Astrocyte of the cerebellum (primary cell): ENCODE data around the gene SLC10A4.

ENCODE experiments used
- DNase-seq: peaks from one replicate; pipeline ENCODE4 v3.0.0-alpha.2; 2011; ENCODE audit warnings: low read depth
- H3K4me3 ChIP-seq: 2 replicates; pipeline ENCODE4 v1.5.1; 2011; ENCODE audit warnings: mild to moderate bottlenecking, low read depth, low read length, moderate library complexity
- CTCF ChIP-seq: IDR thresholded peaks from 2 replicates; pipeline ENCODE4 v1.5.1; 2012; ENCODE audit warnings: low read length, low read depth, moderate library complexity, mild to moderate bottlenecking; ENCODE audit errors: missing control alignments
- in situ Hi-C: cut with HindIII; loops from 2 replicates; pipeline ENCODE4 v1.10.0; 2017; ENCODE audit warnings: low sequenced_read_pairs

Gene SLC10A4

GRCh38 chr4:48504026-48504330, 20.8 kb downstream of the SLC10A4 start:
- DNase-seq, result no peak
- no peak for TF ChIP-seq CTCF
- in situ Hi-C loops, result no loop called here
- no peak overlapping the region for H3K4me3 ChIP-seq

GRCh38 chr4:48504352-48504751, 21.2 kb downstream of the SLC10A4 start:
- in situ Hi-C loops, result no loop called here
- TF ChIP-seq CTCF, result no peak
- H3K4me3 ChIP-seq, result no peak overlapping the region
- DNase-seq, result no peak

GRCh38 chr4:48506716-48507115, 23.6 kb downstream of the SLC10A4 start:
- DNase-seq, result no peak
- in situ Hi-C loops, result no loop called here
- H3K4me3 ChIP-seq, result no peak overlapping the region
- no peak for TF ChIP-seq CTCF

- no peak for TF ChIP-seq CTCF
- in situ Hi-C loops, result no loop called here
- H3K4me3 ChIP-seq, result no peak overlapping the region
- peak; percentile 34 for DNase-seq
Observed at GRCh38 chr4:48509543-48509942, 26.4 kb downstream of the SLC10A4 start.

GRCh38 chr4:48518143-48518542, 35.0 kb downstream of the SLC10A4 start:
- TF ChIP-seq CTCF, result no peak
- no peak for DNase-seq
- no peak overlapping the region for H3K4me3 ChIP-seq
- in situ Hi-C loops, result no loop called here

- no peak for DNase-seq
- no peak overlapping the region for H3K4me3 ChIP-seq
- TF ChIP-seq CTCF, result no peak
- in situ Hi-C loops, result no loop called here
Observed at GRCh38 chr4:48526406-48526805, 43.3 kb downstream of the SLC10A4 start.

- TF ChIP-seq CTCF, result no peak
- in situ Hi-C loops, result no loop called here
- DNase-seq, result no peak
- H3K4me3 ChIP-seq, result no peak overlapping the region
Observed at GRCh38 chr4:48538358-48538757, 55.2 kb downstream of the SLC10A4 start.
